Measurements from ENCODE around the gene CCL24. TPM values are rescaled to one million over a fixed set of nuclear protein-coding genes. Genes with fewer than 3 reads are reported as not detected.

Gene CCL24
- total RNA-seq, 1 experiment from 2014 or later, result not detected

DNA sequence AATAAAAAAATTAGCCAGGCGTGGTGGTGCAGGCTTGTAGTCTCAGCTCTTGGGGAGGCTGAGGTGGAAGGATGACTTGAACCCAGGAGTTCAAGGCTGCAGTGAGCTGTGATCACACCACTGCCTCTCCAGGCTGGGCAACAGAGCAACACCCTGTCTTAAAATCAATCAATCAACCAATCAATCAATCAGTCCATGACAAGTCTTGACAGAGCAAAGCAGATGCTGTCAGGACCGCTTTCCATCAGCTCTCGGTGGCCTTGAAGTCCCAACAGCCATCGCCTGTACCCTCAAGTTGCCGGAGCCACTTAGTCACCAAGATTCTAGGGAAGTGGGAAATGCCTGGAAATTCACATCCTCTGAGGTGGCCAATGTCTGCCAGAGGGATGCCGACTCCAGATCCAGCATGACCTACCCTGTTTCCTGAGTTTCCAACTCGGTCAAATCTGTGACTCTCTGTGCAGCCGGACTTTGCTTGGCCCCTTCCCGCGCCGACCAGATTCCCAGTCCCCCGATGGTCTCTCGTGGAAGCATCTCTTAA, 871 bp upstream of the CCL24 start:
- ChIA-PET POLR2A (ENCODE audit: low non-redundant PET) (no interaction called here), CTCF (no interaction called here)
- Histone ChIP-seq H3K9me3 (ENCODE audit: low read depth, low read length, poor library complexity, severe bottlenecking) (no peaks in the 10 kb centered on the region), H3K27ac (ENCODE audit: low read depth, low read length, poor library complexity, severe bottlenecking) (no peak overlapping the region), H3K4me3 (ENCODE audit: low read depth, low read length, poor library complexity, severe bottlenecking) (no peak overlapping the region), H3K4me1 (ENCODE audit: insufficient read depth, low read length, poor library complexity, severe bottlenecking) (no peaks in the 10 kb centered on the region), H3K27me3 (replicated peaks; ENCODE audit: insufficient read depth, low read depth, low read length, poor library complexity) (no peaks in the 10 kb centered on the region), H3K36me3 (ENCODE audit: insufficient read depth, low read length, poor library complexity, severe bottlenecking) (no peaks in the 10 kb centered on the region)
- intact Hi-C loops (cut with micrococcal nuclease; ENCODE audit: unreplicated experiment), result no loop called here
- TF ChIP-seq, protein P1, sequence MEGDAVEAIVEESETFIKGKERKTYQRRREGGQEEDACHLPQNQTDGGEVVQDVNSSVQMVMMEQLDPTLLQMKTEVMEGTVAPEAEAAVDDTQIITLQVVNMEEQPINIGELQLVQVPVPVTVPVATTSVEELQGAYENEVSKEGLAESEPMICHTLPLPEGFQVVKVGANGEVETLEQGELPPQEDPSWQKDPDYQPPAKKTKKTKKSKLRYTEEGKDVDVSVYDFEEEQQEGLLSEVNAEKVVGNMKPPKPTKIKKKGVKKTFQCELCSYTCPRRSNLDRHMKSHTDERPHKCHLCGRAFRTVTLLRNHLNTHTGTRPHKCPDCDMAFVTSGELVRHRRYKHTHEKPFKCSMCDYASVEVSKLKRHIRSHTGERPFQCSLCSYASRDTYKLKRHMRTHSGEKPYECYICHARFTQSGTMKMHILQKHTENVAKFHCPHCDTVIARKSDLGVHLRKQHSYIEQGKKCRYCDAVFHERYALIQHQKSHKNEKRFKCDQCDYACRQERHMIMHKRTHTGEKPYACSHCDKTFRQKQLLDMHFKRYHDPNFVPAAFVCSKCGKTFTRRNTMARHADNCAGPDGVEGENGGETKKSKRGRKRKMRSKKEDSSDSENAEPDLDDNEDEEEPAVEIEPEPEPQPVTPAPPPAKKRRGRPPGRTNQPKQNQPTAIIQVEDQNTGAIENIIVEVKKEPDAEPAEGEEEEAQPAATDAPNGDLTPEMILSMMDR (conservative IDR thresholded peaks at IDR 0.05; ENCODE audit: low read depth, low read length), result no peak
- TF ChIP-seq EZH2 (IDR thresholded peaks at IDR 0.05; ENCODE audit: borderline replicate concordance, low read depth, low read length, poor library complexity, severe bottlenecking), result no peak
- no TSS peak for BruUV-seq (replicated peaks)
- DNase-seq (ENCODE audit: low spot score), result no peak

GRCh38 chr7:75813084-75813483, 522 bp downstream of the CCL24 start:
- DNase-seq (ENCODE audit: low spot score), result no peak
- no peaks in the 10 kb centered on the region for H3K9me3 ChIP-seq (ENCODE audit: low read depth, low read length, poor library complexity, severe bottlenecking)
- no peak overlapping the region for H3K4me3 ChIP-seq (ENCODE audit: low read depth, low read length, poor library complexity, severe bottlenecking)
- H3K27me3 ChIP-seq (replicated peaks; ENCODE audit: insufficient read depth, low read depth, low read length, poor library complexity), result no peaks in the 10 kb centered on the region
- H3K4me1 ChIP-seq (ENCODE audit: insufficient read depth, low read length, poor library complexity, severe bottlenecking), result no peaks in the 10 kb centered on the region
- intact Hi-C loops (cut with micrococcal nuclease; ENCODE audit: unreplicated experiment), result no loop called here
- ChIA-PET CTCF (no interaction called here), POLR2A (ENCODE audit: low non-redundant PET) (no interaction called here)
- TF ChIP-seq, protein P1 (conservative IDR thresholded peaks at IDR 0.05; ENCODE audit: low read depth, low read length), result no peak
- no peak for TF ChIP-seq EZH2 (IDR thresholded peaks at IDR 0.05; ENCODE audit: borderline replicate concordance, low read depth, low read length, poor library complexity, severe bottlenecking)
- no TSS peak for BruUV-seq (replicated peaks)
- no peaks in the 10 kb centered on the region for H3K36me3 ChIP-seq (ENCODE audit: insufficient read depth, low read length, poor library complexity, severe bottlenecking)
- no peak overlapping the region for H3K27ac ChIP-seq (ENCODE audit: low read depth, low read length, poor library complexity, severe bottlenecking)

DNA sequence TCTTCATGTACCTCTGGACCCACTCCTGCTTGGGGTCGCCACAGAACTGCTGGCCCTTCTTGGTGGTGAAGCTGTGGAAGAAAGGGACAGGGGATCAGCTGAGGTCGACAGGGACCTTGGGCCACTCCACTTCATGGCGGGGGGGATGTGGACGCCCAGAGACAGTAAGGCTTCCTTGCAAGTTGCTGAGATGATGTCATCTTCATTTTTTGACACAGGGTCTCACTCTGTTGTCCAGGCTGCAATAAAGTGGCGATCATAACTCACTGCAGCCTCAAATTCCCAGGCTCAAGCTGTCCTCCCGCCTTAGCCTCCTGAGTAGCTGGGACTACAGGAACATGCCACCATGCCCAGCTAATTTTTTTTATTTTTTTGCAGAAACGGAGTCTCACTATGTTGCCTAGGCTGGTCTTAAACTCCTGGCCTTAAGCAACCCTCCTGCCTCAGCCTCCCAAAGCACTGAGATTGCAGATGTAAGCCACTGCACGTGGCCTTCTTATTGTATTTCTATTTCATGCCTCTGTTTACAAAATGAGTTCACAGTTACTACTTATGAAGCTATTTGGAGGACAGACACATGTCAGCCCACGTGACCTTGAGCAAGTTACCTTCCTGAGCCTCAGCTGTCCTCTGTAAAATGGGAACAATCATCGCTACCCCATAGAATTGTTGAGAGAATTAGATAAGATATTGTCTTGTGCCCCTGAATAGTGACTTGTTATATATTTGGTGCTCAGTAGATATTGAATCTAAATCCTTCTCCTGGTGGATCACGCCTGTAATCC, 1.5 kb downstream of the CCL24 start:
- intact Hi-C loops (cut with micrococcal nuclease; ENCODE audit: unreplicated experiment), result no loop called here
- H3K27ac ChIP-seq (ENCODE audit: low read depth, low read length, poor library complexity, severe bottlenecking), result no peak overlapping the region
- H3K27me3 ChIP-seq (replicated peaks; ENCODE audit: insufficient read depth, low read depth, low read length, poor library complexity), result no peaks in the 10 kb centered on the region
- no peak for TF ChIP-seq EZH2 (IDR thresholded peaks at IDR 0.05; ENCODE audit: borderline replicate concordance, low read depth, low read length, poor library complexity, severe bottlenecking)
- TF ChIP-seq, protein P1 (conservative IDR thresholded peaks at IDR 0.05; ENCODE audit: low read depth, low read length), result no peak
- BruUV-seq (replicated peaks), result no TSS peak
- H3K36me3 ChIP-seq (ENCODE audit: insufficient read depth, low read length, poor library complexity, severe bottlenecking), result no peaks in the 10 kb centered on the region
- H3K4me3 ChIP-seq (ENCODE audit: low read depth, low read length, poor library complexity, severe bottlenecking), result no peak overlapping the region
- no peaks in the 10 kb centered on the region for H3K9me3 ChIP-seq (ENCODE audit: low read depth, low read length, poor library complexity, severe bottlenecking)
- DNase-seq (ENCODE audit: low spot score), result no peak
- POLR2A ChIA-PET (ENCODE audit: low non-redundant PET), result interaction anchor here (0.5 kb wide), 1 partner anchor 53 kb away, joined by 6 read pairs; no protein-coding TSS in a partner anchor
- CTCF ChIA-PET, result no interaction called here
- H3K4me1 ChIP-seq (ENCODE audit: insufficient read depth, low read length, poor library complexity, severe bottlenecking), result no peaks in the 10 kb centered on the region

All from A673 (cell line).